ENCODE results near the gene SLC44A5.

Gene SLC44A5

DNA sequence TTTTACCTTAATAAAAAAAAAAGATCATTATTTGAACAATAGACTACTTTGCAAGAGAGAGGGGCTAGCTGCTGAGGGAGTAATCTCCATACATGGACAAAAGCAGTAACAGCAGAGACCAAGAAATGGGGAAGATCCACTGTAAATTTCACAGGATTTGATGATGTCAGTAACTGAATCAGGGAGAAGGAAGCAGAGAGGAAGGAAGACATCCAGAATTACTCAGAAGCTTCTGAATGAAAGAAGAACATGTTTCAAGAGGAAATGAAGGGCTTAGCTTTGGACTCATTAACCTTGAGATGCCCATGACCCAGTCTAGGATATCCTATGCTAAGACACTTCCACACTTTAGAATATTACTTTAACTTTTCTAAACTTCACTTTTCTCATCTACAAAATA lies 60.4 kb downstream of the SLC44A5 start:
- TF ChIP-seq, protein P1, sequence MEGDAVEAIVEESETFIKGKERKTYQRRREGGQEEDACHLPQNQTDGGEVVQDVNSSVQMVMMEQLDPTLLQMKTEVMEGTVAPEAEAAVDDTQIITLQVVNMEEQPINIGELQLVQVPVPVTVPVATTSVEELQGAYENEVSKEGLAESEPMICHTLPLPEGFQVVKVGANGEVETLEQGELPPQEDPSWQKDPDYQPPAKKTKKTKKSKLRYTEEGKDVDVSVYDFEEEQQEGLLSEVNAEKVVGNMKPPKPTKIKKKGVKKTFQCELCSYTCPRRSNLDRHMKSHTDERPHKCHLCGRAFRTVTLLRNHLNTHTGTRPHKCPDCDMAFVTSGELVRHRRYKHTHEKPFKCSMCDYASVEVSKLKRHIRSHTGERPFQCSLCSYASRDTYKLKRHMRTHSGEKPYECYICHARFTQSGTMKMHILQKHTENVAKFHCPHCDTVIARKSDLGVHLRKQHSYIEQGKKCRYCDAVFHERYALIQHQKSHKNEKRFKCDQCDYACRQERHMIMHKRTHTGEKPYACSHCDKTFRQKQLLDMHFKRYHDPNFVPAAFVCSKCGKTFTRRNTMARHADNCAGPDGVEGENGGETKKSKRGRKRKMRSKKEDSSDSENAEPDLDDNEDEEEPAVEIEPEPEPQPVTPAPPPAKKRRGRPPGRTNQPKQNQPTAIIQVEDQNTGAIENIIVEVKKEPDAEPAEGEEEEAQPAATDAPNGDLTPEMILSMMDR (IDR thresholded peaks at IDR 0.05) = no peak

DNA sequence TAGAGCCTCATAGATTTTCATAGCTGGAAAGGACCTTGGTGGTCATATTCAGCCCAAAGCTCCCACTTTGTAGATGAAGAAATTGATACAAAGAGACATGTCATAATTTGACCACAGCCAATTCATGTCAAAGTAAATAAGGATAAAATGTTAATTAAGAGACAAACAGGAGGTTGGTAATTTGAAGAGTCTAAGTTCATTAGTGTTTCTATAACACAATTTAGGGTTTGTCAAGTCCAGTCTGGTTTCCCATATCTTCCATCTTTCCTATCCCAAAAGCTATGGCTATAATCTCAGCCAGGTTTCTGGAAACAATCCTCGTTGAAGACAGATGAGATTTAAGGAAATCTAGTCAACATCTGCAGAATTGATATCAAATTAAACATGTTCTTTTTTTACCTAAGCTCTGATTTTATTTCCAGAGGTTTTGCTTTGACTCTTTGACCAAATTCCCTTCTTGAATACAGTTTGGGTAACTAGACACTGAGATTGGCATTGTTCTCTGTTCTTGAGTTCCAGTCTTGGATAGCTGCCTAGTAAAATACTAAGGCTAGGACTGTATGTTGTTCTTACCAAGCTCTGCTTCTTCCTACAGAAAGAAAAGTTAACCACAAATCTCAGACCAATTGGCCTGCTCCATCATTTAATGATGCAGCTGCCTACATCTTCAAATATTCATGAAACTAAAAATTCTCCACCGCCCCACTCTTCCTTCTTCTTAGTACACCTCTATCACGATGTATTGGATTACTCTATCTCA lies 62.0 kb downstream of the SLC44A5 start:
- TF ChIP-seq, protein P1 (IDR thresholded peaks at IDR 0.05) = no peak

DNA sequence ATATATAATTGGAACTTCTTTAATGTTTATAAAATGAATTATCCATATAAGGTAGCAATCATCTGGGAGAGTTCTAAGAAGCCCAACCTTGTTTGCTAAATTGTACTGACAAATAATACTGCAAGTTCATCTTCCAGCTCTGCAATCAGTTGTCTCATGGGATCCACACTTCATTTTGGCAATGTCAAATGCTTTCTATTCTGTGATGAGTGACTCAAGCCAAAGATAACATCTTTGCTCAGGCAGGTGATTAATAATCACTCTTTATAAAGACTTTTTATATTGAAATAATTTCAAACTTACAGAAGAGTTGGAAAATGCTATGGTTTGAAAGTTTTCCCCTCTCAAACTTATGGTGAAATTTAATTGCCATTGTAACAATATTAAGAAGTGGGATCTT lies 67.2 kb downstream of the SLC44A5 start:
- TF ChIP-seq, protein P1 (IDR thresholded peaks at IDR 0.05) = no peak

DNA sequence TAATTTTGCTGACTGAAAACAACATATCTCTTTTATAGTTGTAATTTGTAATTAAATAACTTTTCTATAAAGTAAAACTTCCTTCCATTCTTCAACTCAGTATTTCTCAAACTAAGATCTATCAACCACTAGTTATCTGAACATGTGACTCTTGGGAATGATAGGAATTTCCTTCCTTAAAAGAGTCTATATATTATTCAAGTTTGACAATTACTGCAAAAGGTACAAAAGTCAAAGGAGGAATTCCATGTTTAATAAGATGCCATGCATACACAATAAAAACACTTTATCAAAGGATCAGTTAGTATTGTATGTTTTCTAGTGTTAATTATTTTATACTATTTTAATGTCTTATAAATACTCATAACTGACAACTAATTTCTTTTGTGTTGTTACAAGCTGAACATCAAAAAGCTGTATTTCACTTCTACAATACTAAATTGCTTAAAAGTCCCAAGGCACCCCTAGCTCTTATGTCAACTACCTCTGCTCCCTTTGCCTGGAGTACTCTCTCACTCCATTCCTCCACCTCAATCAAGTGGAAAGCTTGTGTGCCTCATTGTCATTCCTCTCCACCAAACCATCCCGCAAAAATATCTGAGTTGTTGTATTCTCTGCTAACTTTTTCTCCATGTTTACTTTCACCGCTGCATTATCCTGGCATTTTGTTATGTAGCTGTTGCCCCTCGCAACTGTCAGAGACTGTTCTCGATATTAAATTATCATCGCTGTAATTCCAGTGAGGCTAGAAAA lies 67.9 kb downstream of the SLC44A5 start:
- TF ChIP-seq, protein P1 (IDR thresholded peaks at IDR 0.05) = no peak

DNA sequence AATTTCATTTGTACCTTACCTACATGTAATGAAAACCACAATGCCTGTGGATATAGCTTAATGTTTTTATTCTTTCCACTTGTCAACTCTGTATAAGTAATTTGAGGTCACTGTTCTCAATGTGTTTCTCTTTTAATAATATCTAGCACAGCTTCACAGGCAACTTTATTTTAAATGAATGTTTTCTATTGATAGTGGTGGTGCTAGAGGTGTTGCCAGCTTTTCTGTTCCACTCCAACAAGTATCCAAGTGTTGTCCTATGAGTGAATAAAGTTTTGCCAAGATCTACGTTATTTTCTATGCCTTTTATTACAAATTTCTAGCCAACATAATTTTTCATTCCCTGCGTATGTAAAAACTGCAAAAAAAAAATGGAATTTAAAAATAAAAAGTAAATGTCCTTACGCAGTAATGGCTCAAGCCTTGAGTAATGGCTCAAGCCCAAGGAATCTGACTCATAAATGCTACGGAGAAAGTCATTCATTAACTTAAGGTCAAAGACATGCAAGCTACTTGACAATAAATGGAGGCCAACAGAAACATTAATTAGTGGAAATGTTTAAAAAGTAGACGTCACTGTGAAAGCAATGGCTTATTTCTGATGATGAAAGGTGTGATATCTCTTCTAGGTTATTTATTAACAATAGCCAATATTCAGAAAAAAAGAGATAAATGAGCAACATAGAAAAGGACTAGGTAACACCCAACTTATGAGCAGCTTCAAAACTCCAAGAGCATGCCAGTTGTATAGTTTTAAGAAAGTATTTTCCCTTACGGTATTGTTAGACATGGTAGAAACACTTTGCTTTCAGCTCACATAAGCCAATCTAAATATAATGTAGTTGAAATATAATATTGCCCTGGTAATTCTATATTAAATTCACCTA lies 71.4 kb downstream of the SLC44A5 start:
- TF ChIP-seq, protein P1 (IDR thresholded peaks at IDR 0.05) = no peak

DNA sequence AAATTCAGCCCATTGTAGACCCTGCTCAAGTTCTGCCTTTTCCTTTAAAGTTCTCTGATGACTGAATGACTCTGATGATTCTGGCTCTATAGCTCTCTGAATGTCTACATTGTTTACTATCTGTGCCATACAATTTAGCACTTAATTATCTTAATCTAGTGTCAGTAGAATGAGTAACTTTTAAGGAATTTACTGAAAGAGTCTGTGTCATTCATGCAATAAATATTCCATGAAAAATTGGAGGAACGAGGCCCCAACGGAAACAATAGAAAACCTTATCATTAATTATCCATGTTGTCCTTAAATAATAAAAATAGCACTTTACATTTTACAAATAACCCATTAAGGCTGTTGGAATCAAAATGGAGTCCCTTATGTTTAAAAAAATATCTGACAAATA lies 77.8 kb downstream of the SLC44A5 start:
- TF ChIP-seq, protein P1 (IDR thresholded peaks at IDR 0.05) = no peak

DNA sequence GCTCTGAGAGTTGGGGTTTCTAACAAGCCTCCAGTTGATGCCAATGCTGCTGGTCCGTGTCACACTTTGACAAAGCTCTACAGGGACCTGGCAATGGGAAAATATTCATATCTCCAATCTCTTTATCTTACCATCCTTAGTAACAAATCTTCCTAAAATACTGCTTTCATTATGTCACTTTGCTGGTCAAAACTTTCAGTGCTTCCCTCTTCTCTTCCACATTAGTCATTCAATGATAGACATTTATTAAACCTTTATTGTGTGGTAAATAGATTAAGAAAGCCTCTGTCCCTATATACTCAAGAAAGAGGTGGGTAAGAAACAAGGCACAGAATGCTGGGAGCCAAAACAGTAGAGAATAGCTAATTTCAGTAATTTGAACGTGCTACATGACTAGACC lies 79.3 kb downstream of the SLC44A5 start:
- TF ChIP-seq, protein P1 (IDR thresholded peaks at IDR 0.05) = no peak

Data from LNCAP (cell line).